ENCODE measurements around the gene ZNF263.

ZNF263 gene

DNA sequence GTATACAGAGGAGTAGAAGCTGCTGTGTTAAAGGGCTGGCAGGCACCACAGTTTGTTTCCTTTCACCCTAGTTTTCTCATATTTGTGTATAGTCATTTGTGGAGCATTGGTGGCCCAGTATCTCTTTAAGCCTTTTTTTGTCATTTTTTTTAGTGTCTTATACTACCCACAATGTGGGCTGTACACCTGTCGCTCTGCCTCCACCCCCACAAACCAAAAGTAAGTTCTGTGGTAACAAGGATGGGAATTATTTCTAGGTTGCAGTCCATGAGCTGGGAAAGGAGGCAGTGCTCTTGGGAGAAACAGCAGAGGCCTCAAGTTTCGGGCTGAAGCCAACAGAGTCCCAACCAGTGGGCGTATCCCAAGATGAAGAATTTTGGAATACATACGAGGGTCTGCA, 28.2 kb downstream of the ZNF263 start:
- Histone ChIP-seq H3K9ac (ENCODE audit: low read depth in 1 of 2, low read length in 2 of 2) (no peak overlapping the region), H3K36me3 (ENCODE audit: control insufficient read depth in 2 of 2, insufficient read depth in 2 of 2, low read length in 2 of 2) (peaks cover 26 to 41% of the 10 kb centered on the region in 2 donors), H3K9me3 (ENCODE audit: control insufficient read depth in 2 of 2, low read length in 2 of 2) (peaks cover 46 to 54% of the 10 kb centered on the region in 2 donors), H3K27me3 (ENCODE audit: control insufficient read depth in 2 of 2, insufficient read depth in 2 of 2, low read length in 2 of 2) (no peaks in the 10 kb centered on the region), H3K4me1 (ENCODE audit: control insufficient read depth in 2 of 2, insufficient read depth in 2 of 2, low read length in 2 of 2) (no peaks in the 10 kb centered on the region), H3K27ac (ENCODE audit: low read depth in 2 of 2, low read length in 2 of 2) (no peak overlapping the region), H3K4me3 (ENCODE audit: low read length in 2 of 2) (no peak overlapping the region)

DNA sequence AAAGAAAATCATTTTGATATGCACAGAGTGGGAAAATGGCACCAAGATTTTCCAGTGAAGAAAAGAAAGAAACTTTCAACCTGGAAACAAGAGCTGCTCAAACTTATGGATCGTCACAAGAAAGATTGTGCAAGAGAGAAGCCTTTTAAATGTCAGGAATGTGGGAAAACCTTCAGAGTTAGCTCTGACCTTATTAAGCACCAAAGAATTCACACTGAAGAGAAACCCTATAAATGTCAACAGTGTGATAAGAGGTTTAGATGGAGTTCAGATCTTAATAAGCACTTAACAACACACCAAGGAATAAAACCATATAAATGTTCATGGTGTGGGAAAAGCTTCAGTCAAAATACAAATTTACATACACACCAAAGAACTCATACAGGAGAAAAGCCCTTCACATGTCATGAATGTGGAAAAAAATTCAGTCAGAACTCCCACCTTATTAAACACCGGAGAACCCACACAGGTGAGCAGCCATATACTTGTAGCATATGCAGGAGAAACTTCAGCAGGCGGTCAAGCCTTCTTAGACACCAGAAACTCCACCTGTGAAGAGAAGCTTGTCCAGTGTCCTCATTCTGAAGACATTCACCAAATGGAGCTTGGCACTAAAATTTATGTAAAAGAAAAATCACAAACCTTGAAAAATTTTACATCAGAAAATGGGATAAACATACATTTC, 34.2 kb downstream of the ZNF263 start:
- Histone ChIP-seq H3K9ac (ENCODE audit: low read depth in 1 of 2, low read length in 2 of 2) (no peak overlapping the region), H3K36me3 (ENCODE audit: control insufficient read depth in 2 of 2, insufficient read depth in 2 of 2, low read length in 2 of 2) (peaks cover 30 to 38% of the 10 kb centered on the region in 2 donors), H3K4me3 (ENCODE audit: low read length in 2 of 2) (peak overlapping the region in 1 of 2 donors; percentile 5), H3K27me3 (ENCODE audit: control insufficient read depth in 2 of 2, insufficient read depth in 2 of 2, low read length in 2 of 2) (no peaks in the 10 kb centered on the region), H3K27ac (ENCODE audit: low read depth in 2 of 2, low read length in 2 of 2) (no peak overlapping the region), H3K9me3 (ENCODE audit: control insufficient read depth in 2 of 2, low read length in 2 of 2) (peaks cover 60 to 75% of the 10 kb centered on the region in 2 donors), H3K4me1 (ENCODE audit: control insufficient read depth in 2 of 2, insufficient read depth in 2 of 2, low read length in 2 of 2) (no peaks in the 10 kb centered on the region)

DNA sequence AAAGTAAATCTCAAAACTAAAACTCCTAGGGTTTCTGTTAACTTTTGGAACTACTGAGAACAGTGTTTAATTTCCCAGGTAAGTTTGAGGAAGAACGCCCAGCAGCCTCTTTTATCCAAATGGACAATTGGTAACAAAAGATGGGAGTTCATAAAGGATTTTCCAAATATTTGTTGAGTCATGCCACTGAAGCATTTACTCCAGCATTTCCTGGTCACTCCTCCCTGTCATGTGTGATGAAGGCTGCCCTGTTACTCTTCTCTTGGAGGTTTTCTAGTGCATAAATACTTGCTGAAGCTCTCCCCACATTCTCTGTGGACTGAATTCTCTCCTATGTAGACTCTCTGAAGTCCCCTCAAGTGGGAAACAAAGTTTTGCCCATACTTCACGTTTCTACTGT, 38.5 kb downstream of the ZNF263 start:
- H3K9ac ChIP-seq (ENCODE audit: low read depth in 1 of 2, low read length in 2 of 2) = no peak overlapping the region
- no peaks in the 10 kb centered on the region for H3K4me1 ChIP-seq (ENCODE audit: control insufficient read depth in 2 of 2, insufficient read depth in 2 of 2, low read length in 2 of 2)
- peaks cover 11 to 13% of the 10 kb centered on the region in 2 donors for H3K36me3 ChIP-seq (ENCODE audit: control insufficient read depth in 2 of 2, insufficient read depth in 2 of 2, low read length in 2 of 2)
- H3K27ac ChIP-seq (ENCODE audit: low read depth in 2 of 2, low read length in 2 of 2) = no peak overlapping the region
- H3K4me3 ChIP-seq (ENCODE audit: low read length in 2 of 2) = no peak overlapping the region
- H3K27me3 ChIP-seq (ENCODE audit: control insufficient read depth in 2 of 2, insufficient read depth in 2 of 2, low read length in 2 of 2) = no peaks in the 10 kb centered on the region
- peaks cover 31 to 40% of the 10 kb centered on the region in 2 donors for H3K9me3 ChIP-seq (ENCODE audit: control insufficient read depth in 2 of 2, low read length in 2 of 2)

DNA sequence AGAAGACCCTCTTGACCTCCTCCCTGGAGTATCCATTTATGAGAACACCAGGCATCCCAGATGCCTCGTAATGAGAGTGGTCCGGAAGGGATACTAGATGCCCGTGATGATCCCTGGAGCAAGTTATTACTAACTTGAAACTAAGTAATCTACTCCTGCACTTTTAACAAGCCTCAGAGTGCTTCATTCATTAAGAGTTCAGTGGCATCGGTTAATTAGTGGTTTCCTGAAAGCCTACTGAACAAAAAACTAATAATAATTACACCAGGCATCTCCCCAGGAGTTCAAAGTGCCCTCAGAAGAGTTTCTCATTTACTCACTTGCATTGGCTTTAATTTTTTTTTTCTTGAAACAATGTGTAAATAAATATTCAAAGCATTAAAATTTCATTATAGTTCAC, 44.2 kb downstream of the ZNF263 start:
- no peaks in the 10 kb centered on the region for H3K9me3 ChIP-seq (ENCODE audit: control insufficient read depth in 2 of 2, low read length in 2 of 2)
- no peaks in the 10 kb centered on the region for H3K36me3 ChIP-seq (ENCODE audit: control insufficient read depth in 2 of 2, insufficient read depth in 2 of 2, low read length in 2 of 2)
- H3K27me3 ChIP-seq (ENCODE audit: control insufficient read depth in 2 of 2, insufficient read depth in 2 of 2, low read length in 2 of 2) = no peaks in the 10 kb centered on the region
- no peak overlapping the region for H3K27ac ChIP-seq (ENCODE audit: low read depth in 2 of 2, low read length in 2 of 2)
- no peak overlapping the region for H3K9ac ChIP-seq (ENCODE audit: low read depth in 1 of 2, low read length in 2 of 2)
- no peak overlapping the region for H3K4me3 ChIP-seq (ENCODE audit: low read length in 2 of 2)
- H3K4me1 ChIP-seq (ENCODE audit: control insufficient read depth in 2 of 2, insufficient read depth in 2 of 2, low read length in 2 of 2) = no peaks in the 10 kb centered on the region

DNA sequence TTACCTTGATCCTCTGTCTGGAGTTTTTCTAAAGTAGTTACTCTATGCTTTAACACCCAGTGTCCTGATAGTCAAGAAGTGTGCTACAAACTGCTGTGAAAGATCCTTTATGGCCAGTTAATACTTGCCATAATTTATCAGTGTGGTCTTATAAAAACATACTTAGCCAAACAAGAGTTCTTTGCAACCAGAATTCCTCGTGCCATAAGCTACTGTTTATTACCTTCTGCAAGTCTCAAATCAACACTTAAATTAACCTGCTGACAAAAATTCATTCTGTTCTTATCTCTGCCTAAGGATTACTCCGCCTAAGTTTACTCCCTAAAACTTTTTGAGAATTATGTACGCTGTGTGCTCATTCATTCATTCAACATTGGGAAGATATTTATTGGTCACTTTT, 44.8 kb downstream of the ZNF263 start:
- Histone ChIP-seq H3K9me3 (ENCODE audit: control insufficient read depth in 2 of 2, low read length in 2 of 2) (no peaks in the 10 kb centered on the region), H3K9ac (ENCODE audit: low read depth in 1 of 2, low read length in 2 of 2) (no peak overlapping the region), H3K4me3 (ENCODE audit: low read length in 2 of 2) (peak overlapping the region in 1 of 2 donors; percentile 20), H3K27me3 (ENCODE audit: control insufficient read depth in 2 of 2, insufficient read depth in 2 of 2, low read length in 2 of 2) (no peaks in the 10 kb centered on the region), H3K4me1 (ENCODE audit: control insufficient read depth in 2 of 2, insufficient read depth in 2 of 2, low read length in 2 of 2) (no peaks in the 10 kb centered on the region), H3K36me3 (ENCODE audit: control insufficient read depth in 2 of 2, insufficient read depth in 2 of 2, low read length in 2 of 2) (no peaks in the 10 kb centered on the region), H3K27ac (ENCODE audit: low read depth in 2 of 2, low read length in 2 of 2) (peak overlapping the region in 1 of 2 donors; percentile 48)

DNA sequence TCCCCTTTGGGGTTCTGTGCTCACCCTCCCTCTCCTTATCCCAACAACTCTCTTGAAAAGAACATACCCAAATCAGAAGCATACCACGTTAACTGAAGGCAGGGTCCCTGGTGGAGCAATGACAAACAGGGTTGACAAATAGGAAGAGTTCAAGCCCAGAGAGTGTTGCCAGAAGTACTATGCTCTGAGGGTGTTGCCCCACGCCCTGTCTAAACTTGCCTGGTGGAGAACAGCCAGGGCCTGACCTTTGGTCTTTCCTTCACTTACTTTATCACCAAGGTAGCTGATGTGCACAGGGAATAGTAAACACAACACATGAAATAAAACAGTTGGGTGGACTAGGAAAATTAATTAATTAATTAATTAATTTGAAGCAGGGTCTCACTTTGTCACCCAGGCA, 45.4 kb downstream of the ZNF263 start:
- Histone ChIP-seq H3K4me1 (ENCODE audit: control insufficient read depth in 2 of 2, insufficient read depth in 2 of 2, low read length in 2 of 2) (no peaks in the 10 kb centered on the region), H3K9me3 (ENCODE audit: control insufficient read depth in 2 of 2, low read length in 2 of 2) (no peaks in the 10 kb centered on the region), H3K9ac (ENCODE audit: low read depth in 1 of 2, low read length in 2 of 2) (no peak overlapping the region), H3K27ac (ENCODE audit: low read depth in 2 of 2, low read length in 2 of 2) (peak overlapping the region in 1 of 2 donors; percentile 48), H3K27me3 (ENCODE audit: control insufficient read depth in 2 of 2, insufficient read depth in 2 of 2, low read length in 2 of 2) (no peaks in the 10 kb centered on the region), H3K4me3 (ENCODE audit: low read length in 2 of 2) (peak overlapping the region in 1 of 2 donors; percentile 20), H3K36me3 (ENCODE audit: control insufficient read depth in 2 of 2, insufficient read depth in 2 of 2, low read length in 2 of 2) (no peaks in the 10 kb centered on the region)

Data from mucosa of rectum (tissue), 2 donors.